GM23338 (cell line): ENCODE measurements around the gene SCAPER. TPM values are rescaled to one million over a fixed set of nuclear protein-coding genes. Genes with fewer than 3 reads are reported as not detected.

Source experiments
- ATAC-seq: fragments of 200-7000 bp; cut with Tn5 transposase; 3 replicates; pipeline ENCODE4 v1.9.1; 2020
- DNase-seq: peaks from one replicate; pipeline ENCODE4 v3.0.0-alpha.2; 2015; ENCODE audit warnings: low spot score
- H2AFZ ChIP-seq: fragments of 200-600 bp; sonication (generic); 2 replicates; pipeline ENCODE4 v1.8.0; 2016; ENCODE audit warnings: antibody characterized with exemption, mild to moderate bottlenecking, moderate library complexity
- H3F3A ChIP-seq: fragments of 200-600 bp; sonication (generic); replicated peaks from 2 replicates; pipeline ENCODE4 v1.8.0; 2017; ENCODE audit warnings: antibody characterized with exemption, mixed run types, low read depth
- H3K27ac ChIP-seq: fragments of 200-600 bp; sonication (generic); 2 replicates; pipeline ENCODE4 v1.6.1; 2016; ENCODE audit warnings: low read depth
- H3K27me3 ChIP-seq: fragments of 200-600 bp; sonication (generic); 2 replicates; pipeline ENCODE4 v1.8.0; 2016; ENCODE audit warnings: mild to moderate bottlenecking, mixed run types, moderate library complexity; ENCODE audit not compliant: insufficient read depth
- H3K36me3 ChIP-seq: fragments of 200-600 bp; sonication (generic); 2 replicates; pipeline ENCODE4 v1.8.0; 2016; ENCODE audit warnings: mild to moderate bottlenecking; ENCODE audit not compliant: insufficient read depth
- H3K4me1 ChIP-seq: fragments of 200-600 bp; sonication (generic); 2 replicates; pipeline ENCODE4 v1.8.0; 2016; ENCODE audit warnings: mild to moderate bottlenecking, moderate library complexity; ENCODE audit not compliant: insufficient read depth
- H3K4me2 ChIP-seq: fragments of 200-600 bp; sonication (generic); 2 replicates; pipeline ENCODE4 v1.7.1; 2017; ENCODE audit warnings: mixed run types
- H3K4me3 ChIP-seq: fragments of 200-600 bp; sonication (generic); 2 replicates; pipeline ENCODE4 v1.6.1; 2016; ENCODE audit warnings: mixed run types
- H3K79me2 ChIP-seq: fragments of 200-600 bp; sonication (generic); replicated peaks from 2 replicates; pipeline ENCODE4 v1.8.0; 2017; ENCODE audit warnings: mild to moderate bottlenecking; ENCODE audit not compliant: insufficient read depth
- H3K9me2 ChIP-seq: fragments of 200-600 bp; sonication (generic); 2 replicates; pipeline ENCODE4 v1.8.0; 2017; ENCODE audit not compliant: insufficient read depth
- H4K20me1 ChIP-seq: fragments of 200-600 bp; sonication (generic); replicated peaks from 2 replicates; pipeline ENCODE4 v1.8.0; 2017; ENCODE audit warnings: mild to moderate bottlenecking; ENCODE audit not compliant: insufficient read depth
- H3K27ac Mint-ChIP-seq: 2 replicates; pipeline ENCODE4 v1.8.0; 2020; ENCODE audit warnings: inconsistent platforms, mild to moderate bottlenecking, moderate library complexity, mixed read lengths
- H3K27me3 Mint-ChIP-seq: 3 replicates; pipeline ENCODE4 v1.8.0; 2022; ENCODE audit warnings: low read depth, mild to moderate bottlenecking, moderate library complexity, mixed read lengths, inconsistent platforms; ENCODE audit not compliant: insufficient read depth, poor library complexity
- H3K36me3 Mint-ChIP-seq: 3 replicates; pipeline ENCODE4 v1.8.0; 2021; ENCODE audit warnings: low read depth, mild to moderate bottlenecking, inconsistent platforms, moderate library complexity, mixed read lengths
- H3K4me1 Mint-ChIP-seq: 3 replicates; pipeline ENCODE4 v1.8.0; 2020; ENCODE audit warnings: mild to moderate bottlenecking, inconsistent platforms, mixed read lengths
- H3K4me3 Mint-ChIP-seq: 3 replicates; pipeline ENCODE4 v1.8.0; 2021; ENCODE audit warnings: moderate library complexity, mild to moderate bottlenecking, inconsistent platforms, mixed read lengths
- H3K9me3 Mint-ChIP-seq: 3 replicates; pipeline ENCODE4 v1.8.0; 2020; ENCODE audit warnings: moderate library complexity, mild to moderate bottlenecking, inconsistent platforms, mixed read lengths
- CREB1 ChIP-seq: fragments of 250-450 bp; sonication (Bioruptor Pico); IDR thresholded peaks from 2 replicates; pipeline ENCODE4 v1.5.0; 2020; ENCODE audit warnings: low read depth, mild to moderate bottlenecking, moderate library complexity
- CTCF ChIP-seq, 2 experiments: fragments of 200-600 bp in 1 of 2; sonication (generic) in 1 of 2; conservative IDR thresholded peaks; 2 replicates each; pipeline versions ENCODE4 v1.5.1 to v1.6.1; 2016 to 2017; ENCODE audit warnings: antibody characterized with exemption in 2 of 2, low read depth in 2 of 2, mild to moderate bottlenecking in 2 of 2, moderate library complexity in 1 of 2
- ETS1 ChIP-seq: IDR thresholded peaks from 2 replicates; pipeline ENCODE4 v1.6.1; 2016; ENCODE audit warnings: antibody characterized with exemption
- EZH2 ChIP-seq: fragments of 200-600 bp; sonication (generic); IDR thresholded peaks from one replicate; pipeline ENCODE4 v1.8.0; 2017; ENCODE audit warnings: antibody characterized with exemption, mild to moderate bottlenecking, low read depth; ENCODE audit not compliant: unreplicated experiment
- JUNB ChIP-seq: IDR thresholded peaks from one replicate; pipeline ENCODE4 v1.6.1; 2016; ENCODE audit warnings: antibody characterized with exemption; ENCODE audit not compliant: unreplicated experiment
- NANOG ChIP-seq: IDR thresholded peaks from 2 replicates; pipeline ENCODE4 v1.6.1; 2016; ENCODE audit warnings: antibody characterized with exemption, borderline replicate concordance
- POLR2AphosphoS5 ChIP-seq: IDR thresholded peaks from 2 replicates; pipeline ENCODE4 v1.6.1; 2016; ENCODE audit warnings: antibody characterized with exemption, low read depth
- STAT1 ChIP-seq: IDR thresholded peaks from one replicate; pipeline ENCODE4 v1.6.1; 2016; ENCODE audit warnings: antibody characterized with exemption; ENCODE audit not compliant: unreplicated experiment
- ZNF114 ChIP-seq: fragments of 250-450 bp; sonication (Bioruptor Pico); IDR thresholded peaks from 2 replicates; pipeline ENCODE4 v1.5.0; 2020; ENCODE audit warnings: mild to moderate bottlenecking, moderate library complexity
- ZNF331 ChIP-seq: fragments of 250-450 bp; sonication (Bioruptor Pico); IDR thresholded peaks from 2 replicates; pipeline ENCODE4 v1.5.0; 2020; ENCODE audit warnings: low read depth, mild to moderate bottlenecking, moderate library complexity
- ZNF462 ChIP-seq: fragments of 250-450 bp; sonication (Bioruptor Pico); IDR thresholded peaks from 2 replicates; pipeline ENCODE4 v1.5.0; 2020; ENCODE audit warnings: mild to moderate bottlenecking, moderate library complexity
- polyA plus RNA-seq: library from polyadenylated mRNA; unstranded; fragments of >200 nt; fragmentation: Nextera tagmentation; extraction: Ambion mirVana; gene quantifications from 2 replicates; pipeline ENCODE4 v1.2.1, GENCODE V29; 2016
- total RNA-seq: library from RNA; depleted of rRNA; stranded (reverse); fragments of >200 nt; shearing (Covaris generic); gene quantifications from 2 replicates; pipeline ENCODE4 v1.2.3, GENCODE V29; 2014
- TF ChIP-seq, protein P1 (sequence below): IDR thresholded peaks from one replicate; pipeline ENCODE4 v1.6.1; 2018; ENCODE audit warnings: antibody characterized with exemption; ENCODE audit not compliant: unreplicated experiment

Gene SCAPER
- total and polyA plus RNA-seq, 2 experiments from 2014 or later, result 9.1 to 17.6 TPM

- H3K36me3 Mint-ChIP-seq, result no peaks in the 10 kb centered on the region
- TF ChIP-seq CTCF (conservative IDR thresholded peaks at IDR 0.05; ENCODE audit: low read depth in 2 of 2) (no peak), ZNF331 (no peak), EZH2 (no peak), ZNF462 (CRISPR knock-in tag) (no peak), CREB1 (no peak), STAT1 (no peak), ZNF114 (CRISPR knock-in tag) (no peak), JUNB (no peak), POLR2AphosphoS5 (no peak), NANOG (no peak), ETS1 (no peak)
- TF ChIP-seq, protein P1, sequence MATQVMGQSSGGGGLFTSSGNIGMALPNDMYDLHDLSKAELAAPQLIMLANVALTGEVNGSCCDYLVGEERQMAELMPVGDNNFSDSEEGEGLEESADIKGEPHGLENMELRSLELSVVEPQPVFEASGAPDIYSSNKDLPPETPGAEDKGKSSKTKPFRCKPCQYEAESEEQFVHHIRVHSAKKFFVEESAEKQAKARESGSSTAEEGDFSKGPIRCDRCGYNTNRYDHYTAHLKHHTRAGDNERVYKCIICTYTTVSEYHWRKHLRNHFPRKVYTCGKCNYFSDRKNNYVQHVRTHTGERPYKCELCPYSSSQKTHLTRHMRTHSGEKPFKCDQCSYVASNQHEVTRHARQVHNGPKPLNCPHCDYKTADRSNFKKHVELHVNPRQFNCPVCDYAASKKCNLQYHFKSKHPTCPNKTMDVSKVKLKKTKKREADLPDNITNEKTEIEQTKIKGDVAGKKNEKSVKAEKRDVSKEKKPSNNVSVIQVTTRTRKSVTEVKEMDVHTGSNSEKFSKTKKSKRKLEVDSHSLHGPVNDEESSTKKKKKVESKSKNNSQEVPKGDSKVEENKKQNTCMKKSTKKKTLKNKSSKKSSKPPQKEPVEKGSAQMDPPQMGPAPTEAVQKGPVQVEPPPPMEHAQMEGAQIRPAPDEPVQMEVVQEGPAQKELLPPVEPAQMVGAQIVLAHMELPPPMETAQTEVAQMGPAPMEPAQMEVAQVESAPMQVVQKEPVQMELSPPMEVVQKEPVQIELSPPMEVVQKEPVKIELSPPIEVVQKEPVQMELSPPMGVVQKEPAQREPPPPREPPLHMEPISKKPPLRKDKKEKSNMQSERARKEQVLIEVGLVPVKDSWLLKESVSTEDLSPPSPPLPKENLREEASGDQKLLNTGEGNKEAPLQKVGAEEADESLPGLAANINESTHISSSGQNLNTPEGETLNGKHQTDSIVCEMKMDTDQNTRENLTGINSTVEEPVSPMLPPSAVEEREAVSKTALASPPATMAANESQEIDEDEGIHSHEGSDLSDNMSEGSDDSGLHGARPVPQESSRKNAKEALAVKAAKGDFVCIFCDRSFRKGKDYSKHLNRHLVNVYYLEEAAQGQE, result no peak
- Histone ChIP-seq H3K9me2 (no peaks in the 10 kb centered on the region), H3F3A (no peaks in the 10 kb centered on the region), H3K4me2 (no peak overlapping the region), H3K27ac (no peak overlapping the region), H3K36me3 (no peaks in the 10 kb centered on the region), H4K20me1 (no peaks in the 10 kb centered on the region), H3K79me2 (no peaks in the 10 kb centered on the region), H3K4me3 (no peak overlapping the region), H3K4me1 (no peaks in the 10 kb centered on the region), H2AFZ (no peak overlapping the region), H3K27me3 (no peaks in the 10 kb centered on the region)
- DNase-seq, result no peak
- no peaks in the 10 kb centered on the region; the same call in 2 of the 3 replicates for H3K4me1 Mint-ChIP-seq
- ATAC-seq, result no peak
- H3K27ac Mint-ChIP-seq, result no peak overlapping the region
- H3K4me3 Mint-ChIP-seq, result no peak overlapping the region
- no peaks in the 10 kb centered on the region for H3K27me3 Mint-ChIP-seq
- no peaks in the 10 kb centered on the region for H3K9me3 Mint-ChIP-seq
Measured at GRCh38 chr15:76663529-76663928, 241.6 kb downstream of the SCAPER start.
